ENCODE measurements around the gene KLF12.

Gene KLF12

GRCh38 chr13:74107598-74107997 is 26.6 kb downstream of the KLF12 start:
- no peak for ATAC-seq (ENCODE audit: insufficient read depth, low read depth)
- no peak overlapping the region for H3K27ac ChIP-seq (ENCODE audit: low read length)
- H3K4me2 ChIP-seq (ENCODE audit: insufficient read depth, low read length): no peak overlapping the region
- H4K20me1 ChIP-seq (ENCODE audit: insufficient read depth, low read length): peaks cover 22% of the 10 kb centered on the region
- DNase-seq: no peak
- H3K9ac ChIP-seq (ENCODE audit: low read depth, low read length): no peak overlapping the region
- peaks cover 3% of the 10 kb centered on the region; the same call in 1 of the 2 replicates for H3K36me3 ChIP-seq (ENCODE audit: insufficient read depth, low read length)
- no peaks in the 10 kb centered on the region for H3K9me3 ChIP-seq (ENCODE audit: insufficient read depth, low read length, severe bottlenecking)
- H3K27me3 ChIP-seq (ENCODE audit: insufficient read depth, low read length, poor library complexity): no peaks in the 10 kb centered on the region
- no peaks in the 10 kb centered on the region; the same call in 1 of the 2 replicates for H3K4me1 ChIP-seq (ENCODE audit: insufficient read depth, low read length)
- no peak overlapping the region for H2AFZ ChIP-seq (ENCODE audit: low read depth, low read length)
- H3K79me2 ChIP-seq (ENCODE audit: insufficient read depth, low read length): peaks cover 100% of the 10 kb centered on the region
- no peak for TF ChIP-seq EZH2 (IDR thresholded peaks at IDR 0.05; ENCODE audit: borderline replicate concordance, low read depth, low read length, severe bottlenecking)
- no peak for TF ChIP-seq CTCF (IDR thresholded peaks at IDR 0.05; ENCODE audit: borderline replicate concordance, extremely low read depth, low read length, poor library complexity, severe bottlenecking)
- no peak overlapping the region for H3K4me3 ChIP-seq (ENCODE audit: low read depth in 1 of 2, low read length in 2 of 2)

- H3K9me3 ChIP-seq (ENCODE audit: insufficient read depth, low read length, severe bottlenecking): no peaks in the 10 kb centered on the region
- TF ChIP-seq CTCF (IDR thresholded peaks at IDR 0.05; ENCODE audit: borderline replicate concordance, extremely low read depth, low read length, poor library complexity, severe bottlenecking) (no peak), EZH2 (IDR thresholded peaks at IDR 0.05; ENCODE audit: borderline replicate concordance, low read depth, low read length, severe bottlenecking) (no peak)
- no peak overlapping the region; the same call in 1 of the 2 replicates for H3K27ac ChIP-seq (ENCODE audit: low read length)
- H4K20me1 ChIP-seq (ENCODE audit: insufficient read depth, low read length): peaks cover 30% of the 10 kb centered on the region
- H3K4me3 ChIP-seq (ENCODE audit: low read depth in 1 of 2, low read length in 2 of 2): no peak overlapping the region
- ATAC-seq (ENCODE audit: insufficient read depth, low read depth) (no peak), DNase-seq (no peak)
- peaks cover 100% of the 10 kb centered on the region for H3K79me2 ChIP-seq (ENCODE audit: insufficient read depth, low read length)
- no peaks in the 10 kb centered on the region for H3K27me3 ChIP-seq (ENCODE audit: insufficient read depth, low read length, poor library complexity)
- H3K4me1 ChIP-seq (ENCODE audit: insufficient read depth, low read length): peaks cover 9% of the 10 kb centered on the region
- H3K36me3 ChIP-seq (ENCODE audit: insufficient read depth, low read length): peaks cover 3% of the 10 kb centered on the region; the same call in 1 of the 2 replicates
- H2AFZ ChIP-seq (ENCODE audit: low read depth, low read length): no peak overlapping the region
- no peak overlapping the region for H3K9ac ChIP-seq (ENCODE audit: low read depth, low read length)
- H3K4me2 ChIP-seq (ENCODE audit: insufficient read depth, low read length): no peak overlapping the region
Observed at GRCh38 chr13:74105871-74106270, 28.3 kb downstream of the KLF12 start.

GRCh38 chr13:74104661-74105275 is 29.4 kb downstream of the KLF12 start:
- no peak for TF ChIP-seq CTCF (IDR thresholded peaks at IDR 0.05; ENCODE audit: borderline replicate concordance, extremely low read depth, low read length, poor library complexity, severe bottlenecking)
- no peak for TF ChIP-seq EZH2 (IDR thresholded peaks at IDR 0.05; ENCODE audit: borderline replicate concordance, low read depth, low read length, severe bottlenecking)
- Histone ChIP-seq H3K9ac (ENCODE audit: low read depth, low read length) (no peak overlapping the region), H3K4me3 (ENCODE audit: low read depth in 1 of 2, low read length in 2 of 2) (no peak overlapping the region), H2AFZ (ENCODE audit: low read depth, low read length) (no peak overlapping the region), H3K27ac (ENCODE audit: low read length) (no peak overlapping the region), H3K27me3 (ENCODE audit: insufficient read depth, low read length, poor library complexity) (no peaks in the 10 kb centered on the region), H3K79me2 (ENCODE audit: insufficient read depth, low read length) (peaks cover 100% of the 10 kb centered on the region), H4K20me1 (ENCODE audit: insufficient read depth, low read length) (peaks cover 32% of the 10 kb centered on the region), H3K4me1 (ENCODE audit: insufficient read depth, low read length) (peaks cover 16% of the 10 kb centered on the region), H3K9me3 (ENCODE audit: insufficient read depth, low read length, severe bottlenecking) (no peaks in the 10 kb centered on the region), H3K36me3 (ENCODE audit: insufficient read depth, low read length) (peaks cover 3% of the 10 kb centered on the region; the same call in 1 of the 2 replicates), H3K4me2 (ENCODE audit: insufficient read depth, low read length) (no peak overlapping the region)
- ATAC-seq (ENCODE audit: insufficient read depth, low read depth) (0 out of 3 replicates have a peak, but pooled peaks have one; percentile 21), DNase-seq (no peak)
